ENCODE results near the gene BCL2L2.

DNA sequence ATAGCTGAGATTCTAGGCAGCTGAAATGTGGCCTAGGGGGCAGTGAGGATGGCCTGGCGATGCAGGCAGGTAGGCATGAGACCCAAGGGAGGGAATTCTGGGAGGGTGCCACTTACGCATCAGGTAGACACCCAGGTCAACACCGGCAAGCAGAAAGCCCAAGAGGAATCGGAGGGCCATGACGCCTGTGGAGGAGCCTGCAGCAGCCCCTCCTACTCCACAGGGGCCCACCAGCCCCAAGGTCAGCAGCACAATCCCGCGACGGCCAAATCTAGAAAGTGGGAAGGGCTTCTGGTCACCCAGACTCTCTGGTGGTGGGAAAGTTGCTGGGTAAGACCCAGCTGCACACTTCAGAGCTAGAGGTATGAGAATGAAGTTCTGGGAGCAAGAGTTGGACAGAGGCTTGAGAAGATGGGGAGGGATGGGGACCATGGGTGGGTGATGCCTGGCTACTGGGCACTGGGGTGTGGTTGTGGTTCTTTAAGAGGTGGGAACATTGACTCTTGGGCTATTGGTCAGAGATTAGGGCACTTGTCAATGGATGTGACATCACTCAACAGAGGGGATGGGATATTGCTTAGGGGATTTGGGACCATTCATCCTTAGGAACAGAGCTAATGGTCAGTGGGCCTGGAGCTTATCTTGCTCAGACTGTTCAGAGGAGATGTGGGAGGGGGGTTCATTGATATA, 42.7 kb downstream of the BCL2L2 start:
- TF ChIP-seq, protein P1, sequence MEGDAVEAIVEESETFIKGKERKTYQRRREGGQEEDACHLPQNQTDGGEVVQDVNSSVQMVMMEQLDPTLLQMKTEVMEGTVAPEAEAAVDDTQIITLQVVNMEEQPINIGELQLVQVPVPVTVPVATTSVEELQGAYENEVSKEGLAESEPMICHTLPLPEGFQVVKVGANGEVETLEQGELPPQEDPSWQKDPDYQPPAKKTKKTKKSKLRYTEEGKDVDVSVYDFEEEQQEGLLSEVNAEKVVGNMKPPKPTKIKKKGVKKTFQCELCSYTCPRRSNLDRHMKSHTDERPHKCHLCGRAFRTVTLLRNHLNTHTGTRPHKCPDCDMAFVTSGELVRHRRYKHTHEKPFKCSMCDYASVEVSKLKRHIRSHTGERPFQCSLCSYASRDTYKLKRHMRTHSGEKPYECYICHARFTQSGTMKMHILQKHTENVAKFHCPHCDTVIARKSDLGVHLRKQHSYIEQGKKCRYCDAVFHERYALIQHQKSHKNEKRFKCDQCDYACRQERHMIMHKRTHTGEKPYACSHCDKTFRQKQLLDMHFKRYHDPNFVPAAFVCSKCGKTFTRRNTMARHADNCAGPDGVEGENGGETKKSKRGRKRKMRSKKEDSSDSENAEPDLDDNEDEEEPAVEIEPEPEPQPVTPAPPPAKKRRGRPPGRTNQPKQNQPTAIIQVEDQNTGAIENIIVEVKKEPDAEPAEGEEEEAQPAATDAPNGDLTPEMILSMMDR (IDR thresholded peaks at IDR 0.05; ENCODE audit: insufficient read depth, low read depth, low read length), result no peak
- no peak for TF ChIP-seq EZH2 (IDR thresholded peaks at IDR 0.05; ENCODE audit: insufficient read depth, low read length)

All from astrocyte (in vitro differentiated cells and primary cell).